ENCODE results near the gene NCAM1.
A peak's percentile ranks its signal among the peaks of the same experiment; 100 is the strongest.

NCAM1 gene

DNA sequence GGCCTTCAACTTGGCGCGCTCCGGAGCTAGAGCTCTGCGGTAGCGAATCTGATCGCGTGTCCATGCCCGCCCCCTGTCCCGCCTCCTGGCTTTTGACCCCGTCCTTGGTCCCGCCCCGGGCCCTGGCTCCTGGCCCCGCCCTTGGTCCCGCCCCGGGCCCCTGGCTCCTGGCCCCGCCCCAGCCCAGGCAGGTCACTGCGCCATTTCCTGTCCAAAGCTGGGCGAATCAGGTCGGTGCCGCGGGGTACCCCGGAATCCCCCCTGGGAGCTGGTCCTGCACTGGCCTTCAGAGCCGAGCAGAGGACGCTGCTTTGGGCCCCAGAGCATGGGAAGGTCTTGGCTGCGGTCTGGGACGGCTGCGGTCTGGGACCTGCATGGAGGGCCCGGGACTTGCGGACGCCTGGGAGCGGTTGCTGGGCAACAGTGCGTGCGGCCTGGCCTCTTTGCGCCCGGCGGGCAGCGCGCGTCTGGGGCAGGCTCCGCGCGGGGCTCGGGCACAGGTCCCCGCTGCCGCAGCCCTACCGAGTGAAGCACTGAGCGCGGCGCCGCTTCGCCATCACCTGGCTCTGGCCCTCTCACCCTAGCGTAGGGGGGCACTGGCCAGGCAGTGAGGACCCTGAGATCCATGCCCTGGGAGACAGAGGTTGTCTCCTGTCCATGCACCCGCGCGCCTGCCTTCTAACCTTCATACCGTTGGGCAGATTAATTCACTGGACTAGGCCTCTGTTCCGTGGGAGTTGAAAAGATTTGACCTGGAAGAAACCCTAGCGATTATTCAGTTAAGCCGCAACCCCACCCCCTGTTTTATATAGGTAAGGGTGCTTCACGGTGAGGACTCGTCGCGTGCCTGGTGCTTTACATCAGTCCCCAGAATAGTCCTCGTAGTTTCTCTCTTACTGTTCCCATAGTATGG, 353.4 kb downstream of the NCAM1 start, which contains the start of gene TTC12 (continued):
- no peak for TF ChIP-seq ZNF544 (tag by site-specific recombination; IDR thresholded peaks at IDR 0.05)
- TF ChIP-seq, protein P1, sequence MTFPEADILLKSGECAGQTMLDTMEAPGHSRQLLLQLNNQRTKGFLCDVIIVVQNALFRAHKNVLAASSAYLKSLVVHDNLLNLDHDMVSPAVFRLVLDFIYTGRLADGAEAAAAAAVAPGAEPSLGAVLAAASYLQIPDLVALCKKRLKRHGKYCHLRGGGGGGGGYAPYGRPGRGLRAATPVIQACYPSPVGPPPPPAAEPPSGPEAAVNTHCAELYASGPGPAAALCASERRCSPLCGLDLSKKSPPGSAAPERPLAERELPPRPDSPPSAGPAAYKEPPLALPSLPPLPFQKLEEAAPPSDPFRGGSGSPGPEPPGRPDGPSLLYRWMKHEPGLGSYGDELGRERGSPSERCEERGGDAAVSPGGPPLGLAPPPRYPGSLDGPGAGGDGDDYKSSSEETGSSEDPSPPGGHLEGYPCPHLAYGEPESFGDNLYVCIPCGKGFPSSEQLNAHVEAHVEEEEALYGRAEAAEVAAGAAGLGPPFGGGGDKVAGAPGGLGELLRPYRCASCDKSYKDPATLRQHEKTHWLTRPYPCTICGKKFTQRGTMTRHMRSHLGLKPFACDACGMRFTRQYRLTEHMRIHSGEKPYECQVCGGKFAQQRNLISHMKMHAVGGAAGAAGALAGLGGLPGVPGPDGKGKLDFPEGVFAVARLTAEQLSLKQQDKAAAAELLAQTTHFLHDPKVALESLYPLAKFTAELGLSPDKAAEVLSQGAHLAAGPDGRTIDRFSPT (tag by site-specific recombination; IDR thresholded peaks at IDR 0.05): peak; percentile 56; the same call in 1 of the 2 replicates
- no peak for TF ChIP-seq ZNF248 (tag by site-specific recombination; IDR thresholded peaks at IDR 0.05)
- no peak for TF ChIP-seq HOXD13 (CRISPR knock-in tag; IDR thresholded peaks at IDR 0.05; ENCODE audit: borderline replicate concordance)
- TF ChIP-seq ZNF670 (tag by site-specific recombination; IDR thresholded peaks at IDR 0.05; ENCODE audit: low read depth): no peak
- TF ChIP-seq MEIS1 (CRISPR knock-in tag; IDR thresholded peaks at IDR 0.05; ENCODE audit: borderline replicate concordance): no peak
- peak; percentile 92 for TF ChIP-seq SP3 (tag by site-specific recombination; IDR thresholded peaks at IDR 0.05)
- TF ChIP-seq ZNF654 (tag by site-specific recombination; IDR thresholded peaks at IDR 0.05; ENCODE audit: low read depth): no peak
- no peak; the same call in 1 of the 2 replicates for TF ChIP-seq ZFHX2 (tag by site-specific recombination; conservative IDR thresholded peaks at IDR 0.05)
- TF ChIP-seq ZFP41 (tag by site-specific recombination; IDR thresholded peaks at IDR 0.05; ENCODE audit: borderline replicate concordance): no peak
- TF ChIP-seq, protein P2, sequence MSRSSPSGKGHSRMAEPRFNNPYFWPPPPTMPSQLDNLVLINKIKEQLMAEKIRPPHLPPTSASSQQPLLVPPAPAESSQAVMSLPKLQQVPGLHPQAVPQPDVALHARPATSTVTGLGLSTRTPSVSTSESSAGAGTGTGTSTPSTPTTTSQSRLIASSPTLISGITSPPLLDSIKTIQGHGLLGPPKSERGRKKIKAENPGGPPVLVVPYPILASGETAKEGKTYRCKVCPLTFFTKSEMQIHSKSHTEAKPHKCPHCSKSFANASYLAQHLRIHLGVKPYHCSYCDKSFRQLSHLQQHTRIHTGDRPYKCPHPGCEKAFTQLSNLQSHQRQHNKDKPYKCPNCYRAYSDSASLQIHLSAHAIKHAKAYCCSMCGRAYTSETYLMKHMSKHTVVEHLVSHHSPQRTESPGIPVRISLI (tag by site-specific recombination; IDR thresholded peaks at IDR 0.05): no peak
- no peak for TF ChIP-seq ZNF561 (tag by site-specific recombination; IDR thresholded peaks at IDR 0.05; ENCODE audit: borderline replicate concordance)
- TF ChIP-seq BCL6B (tag by site-specific recombination; IDR thresholded peaks at IDR 0.05): no peak
- TF ChIP-seq PRDM6 (tag by site-specific recombination; IDR thresholded peaks at IDR 0.05): no peak
- no peak for TF ChIP-seq ZNF701 (tag by site-specific recombination; IDR thresholded peaks at IDR 0.05)
- TF ChIP-seq ZBTB11 (tag by site-specific recombination; conservative IDR thresholded peaks at IDR 0.05; ENCODE audit: low read depth): peak; percentile 44; the same call in 1 of the 2 replicates
- TF ChIP-seq SCRT2 (tag by site-specific recombination; IDR thresholded peaks at IDR 0.05): peak; percentile 18; the same call in 1 of the 2 replicates
- no peak for TF ChIP-seq TRIM28 (IDR thresholded peaks at IDR 0.05; ENCODE audit: borderline replicate concordance, low read length)
- TF ChIP-seq ZFP3 (tag by site-specific recombination; IDR thresholded peaks at IDR 0.05; ENCODE audit: low read depth): no peak
- TF ChIP-seq ZNF140 (tag by site-specific recombination; IDR thresholded peaks at IDR 0.05): no peak
- TF ChIP-seq ZIC2 (tag by site-specific recombination; IDR thresholded peaks at IDR 0.05): 0 out of 2 replicates have a peak, but pooled peaks have one; percentile 16

All from HEK293 (cell line).